Activated CD8-positive, alpha-beta T cell treated with anti-CD3 and anti-CD28 coated beads, Interleukin-2, amount 10 ng/mL, durations not matched to agents 7 days and 5 days (primary cell): ENCODE results near the gene POLR2A. TPM values are rescaled to one million over a fixed set of nuclear protein-coding genes. Genes with fewer than 3 reads are reported as not detected.
A peak's percentile ranks its signal among the peaks of the same experiment; 100 is the strongest.

Experiments used
- ATAC-seq: fragments of 150-1000 bp; cut with Tn5 transposase; one replicate; pipeline ENCODE4 v1.10.0; 2021; ENCODE audit warnings: moderate library complexity
- CTCF ChIA-PET: fragments of 350-600 bp; sonication (Branson Sonifier 250); formaldehyde crosslinking; loops from one replicate; lab custom pipeline; 2021; ENCODE audit warnings: antibody characterized with exemption; lab: Charles Lee
- POLR2A ChIA-PET: fragments of 350-600 bp; sonication (Branson Sonifier 250); formaldehyde crosslinking; loops from one replicate; lab custom pipeline; 2021; ENCODE audit warnings: antibody characterized with exemption; lab: Charles Lee
- DNase-seq: peaks from one replicate; pipeline ENCODE4 v3.0.0-alpha.2; 2020
- H3K27ac Mint-ChIP-seq: one replicate; pipeline ENCODE4 v1.8.0; 2021; ENCODE audit warnings: mild to moderate bottlenecking, mixed read lengths
- H3K27me3 Mint-ChIP-seq: one replicate; pipeline ENCODE4 v1.8.0; 2021; ENCODE audit warnings: low read depth, mixed read lengths
- H3K36me3 Mint-ChIP-seq: one replicate; pipeline ENCODE4 v1.8.0; 2021; ENCODE audit warnings: low read depth, mixed read lengths
- H3K4me1 Mint-ChIP-seq: one replicate; pipeline ENCODE4 v1.8.0; 2021; ENCODE audit warnings: low read depth, mixed read lengths
- H3K4me3 Mint-ChIP-seq: one replicate; pipeline ENCODE4 v1.8.0; 2021; ENCODE audit warnings: mild to moderate bottlenecking, mixed read lengths
- H3K9me3 Mint-ChIP-seq: one replicate; pipeline ENCODE4 v1.8.0; 2022; ENCODE audit warnings: mixed read lengths; ENCODE audit not compliant: insufficient read depth
- total RNA-seq, 2 experiments: library from RNA; stranded (reverse); gene quantifications; one replicate each; pipeline ENCODE4 v1.2.3, GENCODE V29; 2021

The POLR2A gene
- total RNA-seq, 2 experiments from 2014 or later: 183 to 185 TPM

DNA sequence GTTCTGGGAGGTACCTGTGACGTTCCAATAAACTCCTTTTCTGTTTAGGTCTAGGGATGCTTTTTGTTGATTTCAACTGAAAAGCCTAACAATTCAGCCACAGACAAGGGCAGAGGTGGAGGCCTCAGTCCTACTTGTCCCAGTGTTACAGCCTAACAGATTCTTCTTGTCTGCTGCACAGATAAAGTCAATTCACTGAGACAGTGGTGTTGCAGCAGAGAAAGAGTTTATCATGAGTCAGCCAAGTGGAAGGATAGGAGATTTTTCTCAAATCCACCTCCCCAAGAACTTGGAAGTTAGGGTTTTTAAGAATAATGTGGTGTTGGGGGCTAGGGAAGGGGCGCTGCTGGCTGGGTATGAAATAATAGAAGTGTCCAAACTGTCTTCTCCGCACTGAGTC, 53.9 kb downstream of the POLR2A start:
- no peak overlapping the region for H3K27ac Mint-ChIP-seq
- POLR2A ChIA-PET: interaction anchor here (1.1 kb wide), 1 partner anchor 54 kb away, joined by 4 read pairs; the partner anchor contains the start of gene POLR2A
- no peak for ATAC-seq
- H3K4me1 Mint-ChIP-seq: no peaks in the 10 kb centered on the region
- no peak for DNase-seq
- CTCF ChIA-PET: interaction anchor here (0.6 to 1.6 kb wide), 2 partner anchors 15 to 22 kb away, joined by 3 to 6 read pairs; no protein-coding TSS in a partner anchor
- peaks cover 15% of the 10 kb centered on the region for H3K27me3 Mint-ChIP-seq
- H3K4me3 Mint-ChIP-seq: no peak overlapping the region
- H3K36me3 Mint-ChIP-seq: no peaks in the 10 kb centered on the region
- H3K9me3 Mint-ChIP-seq: peaks cover 11% of the 10 kb centered on the region

DNA sequence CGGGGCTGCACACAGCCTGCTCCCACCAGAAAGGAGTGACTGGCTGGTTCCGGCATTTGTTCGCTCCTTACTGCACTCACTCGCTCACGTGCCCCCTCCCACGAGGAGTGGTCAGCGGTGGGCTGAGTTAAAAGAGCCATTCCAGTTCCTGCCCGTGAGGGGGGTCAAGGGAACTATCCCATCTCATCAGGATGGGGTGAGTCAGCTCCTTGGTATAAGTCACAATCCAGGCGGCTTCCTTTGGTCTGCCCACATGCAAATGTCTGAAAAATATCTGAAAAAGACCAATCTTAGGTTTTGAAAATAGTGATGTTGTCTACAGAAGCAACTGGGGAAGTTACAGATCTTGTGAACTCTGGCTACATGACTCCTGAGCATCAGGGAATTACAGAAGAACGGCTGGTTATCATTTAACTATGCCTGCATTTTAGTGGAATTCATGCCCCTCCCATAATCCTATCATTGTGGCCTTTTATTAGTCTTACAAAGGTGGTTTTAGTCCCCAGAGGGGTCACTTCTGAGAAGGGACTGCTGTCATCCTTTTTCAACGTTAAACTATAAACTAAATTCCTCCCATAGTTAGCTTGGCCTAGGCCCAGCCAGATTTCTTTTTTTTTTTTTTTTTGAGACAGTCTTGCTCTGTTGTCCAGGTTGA, 54.9 kb downstream of the POLR2A start:
- POLR2A ChIA-PET: no interaction called here
- CTCF ChIA-PET: interaction anchor here (1.1 kb wide), 1 partner anchor 22 kb away, joined by 5 read pairs; no protein-coding TSS in a partner anchor
- no peak for ATAC-seq
- Mint-ChIP-seq H3K4me1 (no peaks in the 10 kb centered on the region), H3K4me3 (no peak overlapping the region), H3K27ac (no peak overlapping the region), H3K27me3 (peaks cover 20% of the 10 kb centered on the region), H3K36me3 (no peaks in the 10 kb centered on the region), H3K9me3 (peaks cover 11% of the 10 kb centered on the region)
- no peak for DNase-seq

DNA sequence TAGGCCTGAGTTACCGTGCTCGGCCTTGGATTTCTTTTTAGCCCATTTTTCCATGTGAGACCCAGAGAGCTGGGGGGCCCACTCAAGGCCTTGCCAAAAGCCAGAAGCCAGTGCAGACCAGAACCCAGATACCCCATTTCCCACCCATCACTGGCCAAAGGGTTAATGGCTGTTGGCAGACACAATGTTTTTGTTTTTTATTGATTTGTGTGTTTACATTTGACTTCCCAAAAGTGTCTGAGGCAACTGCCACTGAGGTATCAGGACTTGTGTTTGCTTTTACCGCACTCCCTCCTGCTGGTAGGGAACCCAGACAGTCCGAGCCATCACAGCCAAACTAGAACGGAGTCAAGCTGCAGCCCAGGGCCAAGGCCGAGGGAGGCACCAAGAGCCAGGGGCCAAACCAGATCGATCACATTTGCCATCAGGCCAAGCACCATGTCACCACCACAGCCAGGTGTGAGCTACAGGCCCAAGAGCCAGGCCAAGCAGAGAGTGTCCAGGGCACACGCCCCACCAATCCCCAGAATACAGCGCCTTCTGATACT, 57.0 kb downstream of the POLR2A start:
- no peaks in the 10 kb centered on the region for H3K36me3 Mint-ChIP-seq
- DNase-seq: no peak
- H3K27me3 Mint-ChIP-seq: peaks cover 15% of the 10 kb centered on the region
- CTCF ChIA-PET: interaction anchor here (3.9 kb wide), 1 partner anchor 20 kb away, joined by 21 read pairs; no protein-coding TSS in a partner anchor
- POLR2A ChIA-PET: interaction anchor here (0.6 kb wide), 1 partner anchor 145 kb away, joined by 3 read pairs; no protein-coding TSS in a partner anchor
- peaks cover 11% of the 10 kb centered on the region for H3K9me3 Mint-ChIP-seq
- H3K4me3 Mint-ChIP-seq: no peak overlapping the region
- H3K4me1 Mint-ChIP-seq: no peaks in the 10 kb centered on the region
- H3K27ac Mint-ChIP-seq: no peak overlapping the region
- ATAC-seq: no peak

DNA sequence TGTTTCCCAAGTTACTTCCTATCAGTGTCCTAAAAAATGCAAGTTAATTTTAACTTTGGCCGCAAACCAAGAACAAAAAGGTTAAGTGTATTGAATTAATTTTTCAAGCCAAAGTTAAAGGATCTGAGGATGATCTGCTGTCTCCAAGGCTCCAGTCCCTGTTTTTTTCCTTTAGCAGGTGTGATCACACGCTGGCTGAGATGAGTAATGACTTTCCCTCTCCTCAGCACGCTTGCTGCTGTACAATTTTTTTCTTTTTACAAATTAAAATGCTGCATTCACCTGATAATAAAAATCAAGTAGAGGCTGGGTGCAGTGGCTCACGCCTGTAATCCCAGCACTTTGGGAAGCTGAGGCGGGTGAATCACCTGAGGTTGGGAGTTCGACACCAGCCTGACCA, 60.7 kb downstream of the POLR2A start:
- H3K27me3 Mint-ChIP-seq: peaks cover 9% of the 10 kb centered on the region
- ATAC-seq (no peak), DNase-seq (no peak)
- H3K9me3 Mint-ChIP-seq: no peaks in the 10 kb centered on the region
- ChIA-PET POLR2A (no interaction called here), CTCF (interaction anchor here (3.9 kb wide), 1 partner anchor 16 kb away, joined by 21 read pairs; no protein-coding TSS in a partner anchor)
- H3K4me3 Mint-ChIP-seq: no peak overlapping the region
- peaks cover 12% of the 10 kb centered on the region for H3K36me3 Mint-ChIP-seq
- peaks cover 18% of the 10 kb centered on the region for H3K4me1 Mint-ChIP-seq
- H3K27ac Mint-ChIP-seq: no peak overlapping the region

DNA sequence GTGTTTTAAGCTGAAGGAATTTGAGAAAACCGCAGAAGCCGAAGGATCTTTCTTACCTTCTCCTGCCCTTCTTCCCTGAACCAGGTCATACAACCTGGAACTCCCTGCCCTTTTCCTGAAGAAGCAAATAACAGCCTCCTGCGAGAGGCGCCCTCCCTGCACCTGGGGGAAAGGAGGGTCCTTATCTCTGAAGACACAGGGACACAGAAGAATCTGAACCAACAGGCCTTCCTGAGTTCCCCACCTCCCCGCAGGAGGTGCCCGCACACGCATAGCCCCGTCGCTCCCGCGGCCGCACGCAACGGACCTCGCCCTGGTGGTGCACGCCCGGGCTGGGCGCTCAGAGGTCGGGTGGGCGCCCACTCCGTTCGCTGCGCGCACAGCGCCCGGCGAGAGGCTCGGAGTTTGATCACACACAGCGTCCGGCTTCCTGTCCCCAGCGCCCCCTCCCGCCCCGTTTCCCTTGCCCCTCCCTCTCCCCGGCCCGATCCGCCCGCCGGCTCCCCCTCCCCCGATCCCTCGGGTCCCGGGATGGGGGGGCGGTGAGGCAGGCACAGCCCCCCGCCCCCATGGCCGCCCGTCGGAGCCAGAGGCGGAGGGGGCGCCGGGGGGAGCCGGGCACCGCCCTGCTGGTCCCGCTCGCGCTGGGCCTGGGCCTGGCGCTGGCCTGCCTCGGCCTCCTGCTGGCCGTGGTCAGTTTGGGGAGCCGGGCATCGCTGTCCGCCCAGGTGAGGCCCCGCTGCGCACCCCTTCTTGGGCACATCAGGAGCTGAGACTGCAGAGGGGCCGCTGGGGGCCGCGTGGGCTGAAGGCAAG, 64.6 kb downstream of the POLR2A start, which contains the start of gene TNFSF12:
TSS of gene TNFSF12 (plus strand) at position 474 of the 816 bp plus-strand sequence. CDS start at position 570, 96 bp downstream.
- H3K36me3 Mint-ChIP-seq: peaks cover 42% of the 10 kb centered on the region
- peak within 1 kb of the TSS; percentile 88 for H3K4me3 Mint-ChIP-seq
- peak within 1 kb of the TSS; percentile 92 for H3K27ac Mint-ChIP-seq
- H3K27me3 Mint-ChIP-seq: no peaks in the 10 kb centered on the region
- DNase-seq (peak; percentile 80), ATAC-seq (peak; percentile 70)
- H3K4me1 Mint-ChIP-seq: peaks cover 57% of the 10 kb centered on the region
- ChIA-PET CTCF (interaction anchor here (1.0 to 4.6 kb wide), 7 partner anchors 9 to 40 kb away, joined by 3 to 44 read pairs (median 4); partner anchors contain the start of gene SENP3), POLR2A (interaction anchor here (0.9 to 3.1 kb wide), 8 partner anchors 9 to 213 kb away, joined by 3 to 14 read pairs (median 4); partner anchors contain the start of genes ACAP1, POLR2A, SENP3 and TNFSF13)
- H3K9me3 Mint-ChIP-seq: no peaks in the 10 kb centered on the region

Other genes with a start within 250 kb of the POLR2A start
- 10 to 100 TPM; 52.4 to 56.6 TPM for gene DVL2, start 249.8 kb upstream of the POLR2A start, total RNA-seq
- 10 to 100 TPM; 53.6 to 57.9 TPM for gene PHF23, start 244.9 kb upstream of the POLR2A start, total RNA-seq
- gene GABARAP, start 241.9 kb upstream of the POLR2A start, total RNA-seq: 100 to 1,000 TPM; 203 to 227 TPM
- 100 to 1,000 TPM; 171 to 186 TPM for gene CTDNEP1, start 232.6 kb upstream of the POLR2A start, total RNA-seq
- 10 to 100 TPM; 63.5 to 66.1 TPM for gene ELP5, start 232.2 kb upstream of the POLR2A start, total RNA-seq
- gene CLDN7, start 221.9 kb upstream of the POLR2A start, total RNA-seq: 1 to 10 TPM; 1.1 to 1.3 TPM
- gene SLC2A4, start 202.6 kb upstream of the POLR2A start, total RNA-seq: not detected
- gene YBX2, start 189.7 kb upstream of the POLR2A start, total RNA-seq: under 1 TPM; 0.37 to 0.66 TPM
- gene EIF5A, start 176.7 kb upstream of the POLR2A start, total RNA-seq: 100 to 1,000 TPM; 685 to 690 TPM
- gene GPS2, start 169.0 kb upstream of the POLR2A start, total RNA-seq: 10 to 100 TPM; 86.3 to 88.0 TPM
- gene NEURL4, start 155.0 kb upstream of the POLR2A start, total RNA-seq: 10 to 100 TPM; 45.6 to 47.0 TPM
- 100 to 1,000 TPM; 573 to 605 TPM for gene ACAP1, start 147.8 kb upstream of the POLR2A start, total RNA-seq
- 10 to 100 TPM; 11.4 to 11.8 TPM for gene KCTD11, start 132.2 kb upstream of the POLR2A start, total RNA-seq
- gene TMEM95, start 129.2 kb upstream of the POLR2A start, total RNA-seq: not detected
- 1 to 10 TPM; 2.1 to 2.6 TPM for gene TNK1, start 103.3 kb upstream of the POLR2A start, total RNA-seq
- gene PLSCR3, start 89.8 kb upstream of the POLR2A start, total RNA-seq: 10 to 100 TPM; 87.9 to 92.6 TPM
- gene TMEM256, start 80.3 kb upstream of the POLR2A start, total RNA-seq: 10 to 100 TPM; 61.8 to 62.3 TPM
- 1 to 10 TPM; 4.7 to 5.2 TPM for gene NLGN2, start 76.5 kb upstream of the POLR2A start, total RNA-seq
- gene SPEM1, start 64.0 kb upstream of the POLR2A start, total RNA-seq: not detected
- not detected for gene SPEM2, start 58.8 kb upstream of the POLR2A start, total RNA-seq
- gene SPEM3, start 55.5 kb upstream of the POLR2A start, total RNA-seq: not detected
- 10 to 100 TPM; 16.5 to 18.1 TPM for gene TMEM102, start 48.9 kb upstream of the POLR2A start, total RNA-seq
- 10 to 100 TPM; 16.6 to 18.8 TPM for gene FGF11, start 44.9 kb upstream of the POLR2A start, total RNA-seq
- gene CHRNB1, start 39.3 kb upstream of the POLR2A start, total RNA-seq: 10 to 100 TPM; 14.1 to 15.7 TPM
- gene ZBTB4, start 4.7 kb upstream of the POLR2A start, total RNA-seq: 10 to 100 TPM; 29.8 to 30.0 TPM
- not detected for gene SLC35G6, start 2.9 kb upstream of the POLR2A start, total RNA-seq
- gene TNFSF12, start 64.7 kb downstream of the POLR2A start, total RNA-seq: 100 to 1,000 TPM in 1 of 2 experiments, 10 to 100 TPM in 1; 93.7 to 100 TPM
- gene TNFSF13, start 74.4 kb downstream of the POLR2A start, total RNA-seq: 1 to 10 TPM; 8.0 to 9.0 TPM
- 10 to 100 TPM; 54.4 to 62.0 TPM for gene SENP3, start 77.6 kb downstream of the POLR2A start, total RNA-seq
- gene CD68, start 95.3 kb downstream of the POLR2A start, total RNA-seq: 10 to 100 TPM in 1 of 2 experiments, 1 to 10 TPM in 1; 9.4 to 10.7 TPM
- gene MPDU1, start 99.5 kb downstream of the POLR2A start, total RNA-seq: 10 to 100 TPM; 69.0 to 70.4 TPM
- under 1 TPM; 0.29 to 0.34 TPM for gene SOX15, start 105.7 kb downstream of the POLR2A start, total RNA-seq
- gene FXR2, start 130.5 kb downstream of the POLR2A start, total RNA-seq: 10 to 100 TPM; 27.6 to 31.8 TPM
- gene SAT2, start 143.5 kb downstream of the POLR2A start, total RNA-seq: 10 to 100 TPM; 18.2 to 21.4 TPM
- not detected for gene SHBG, start 145.8 kb downstream of the POLR2A start, total RNA-seq
- gene ATP1B2, start 166.6 kb downstream of the POLR2A start, total RNA-seq: not detected
- gene TP53, start 203.1 kb downstream of the POLR2A start, total RNA-seq: 100 to 1,000 TPM; 131 to 136 TPM
- 10 to 100 TPM; 27.1 to 29.3 TPM for gene WRAP53, start 204.1 kb downstream of the POLR2A start, total RNA-seq
- gene EFNB3, start 220.8 kb downstream of the POLR2A start, total RNA-seq: not detected
- gene DNAH2, start 233.4 kb downstream of the POLR2A start, total RNA-seq: not detected